ENCODE measurements around the gene TMEM236.
"Not testable (repeated sequence)": the region's sequence is repeated elsewhere in the genome, so short reads cannot be mapped to it uniquely, and the experiment has no call there.

TMEM236 gene

GRCh38 chr10:17751781-17752445, at the start of gene TMEM236:
TMEM236 (plus strand) TSS chr10:17752201; CDS start chr10:17752296, 95 bp downstream.
- no peak for DNase-seq

GRCh38 chr10:17703706-17704105, 48.3 kb upstream of the TMEM236 start:
- DNase-seq, result no peak

- no peak for DNase-seq
These were observed 43.2 kb upstream of the TMEM236 start for GRCh38 chr10:17708821-17709220.

GRCh38 chr10:17709492-17709891, 42.5 kb upstream of the TMEM236 start:
- no peak for DNase-seq

- DNase-seq, result no peak
These were observed 41.8 kb upstream of the TMEM236 start for GRCh38 chr10:17710181-17710580.

- DNase-seq, result no peak
These were observed 39.9 kb upstream of the TMEM236 start for GRCh38 chr10:17712053-17712452.

GRCh38 chr10:17712717-17713471, 39.1 kb upstream of the TMEM236 start:
- DNase-seq, result no peak

- no peak for DNase-seq
These were observed 38.2 kb upstream of the TMEM236 start for GRCh38 chr10:17713758-17714157.

- no peak for DNase-seq
These were observed 35.8 kb upstream of the TMEM236 start for GRCh38 chr10:17716161-17716560.

- not testable (repeated sequence) for DNase-seq
These were observed 29.5 kb upstream of the TMEM236 start for GRCh38 chr10:17722317-17723014.

- no peak for DNase-seq
These were observed 26.3 kb upstream of the TMEM236 start for GRCh38 chr10:17725703-17726102.

GRCh38 chr10:17729630-17730029, 22.4 kb upstream of the TMEM236 start:
- no peak for DNase-seq

- DNase-seq, result no peak
These were observed 21.3 kb upstream of the TMEM236 start for GRCh38 chr10:17730667-17731066.

GRCh38 chr10:17731331-17732020, 20.5 kb upstream of the TMEM236 start:
- no peak for DNase-seq

GRCh38 chr10:17733620-17734019, 18.4 kb upstream of the TMEM236 start:
- no peak for DNase-seq

- DNase-seq, result no peak
These were observed 17.4 kb upstream of the TMEM236 start for GRCh38 chr10:17734432-17735080.

GRCh38 chr10:17735166-17735941, 16.6 kb upstream of the TMEM236 start:
- DNase-seq, result no peak

GRCh38 chr10:17736223-17736622, 15.8 kb upstream of the TMEM236 start:
- DNase-seq, result no peak

- no peak for DNase-seq
These were observed 14.7 kb upstream of the TMEM236 start for GRCh38 chr10:17737027-17737965.

- no peak for DNase-seq
These were observed 11.3 kb upstream of the TMEM236 start for GRCh38 chr10:17740668-17741067.

- DNase-seq, result peak; percentile 71
These were observed 9.1 kb upstream of the TMEM236 start for GRCh38 chr10:17742918-17743317.

Measured in activated CD8-positive, alpha-beta memory T cell treated with anti-CD3 and anti-CD28 coated beads, Interleukin-2, amount 50 U/mL, for 4 hours (primary cell).